Activated B cell treated with CpG ODN at 0.5 μM for 24 hours (primary cell): ENCODE measurements around the gene UBE2O. TPM values are rescaled to one million over a fixed set of nuclear protein-coding genes. Genes with fewer than 3 reads are reported as not detected.
"Not testable (repeated sequence)": the region's sequence is repeated elsewhere in the genome, so short reads cannot be mapped to it uniquely, and the experiment has no call there.

Experiments used
- ATAC-seq: fragments of 200-7000 bp; cut with Tn5 transposase; one replicate; pipeline ENCODE4 v1.10.0; 2021; ENCODE audit warnings: low read depth, mild to moderate bottlenecking, moderate library complexity
- CTCF ChIA-PET: fragments of 350-600 bp; sonication (Branson Sonifier 250); formaldehyde crosslinking; loops from one replicate; lab custom pipeline; 2021; ENCODE audit warnings: antibody characterized with exemption; lab: Charles Lee
- POLR2A ChIA-PET: fragments of 350-600 bp; sonication (Branson Sonifier 250); formaldehyde crosslinking; loops from one replicate; lab custom pipeline; 2021; ENCODE audit warnings: antibody characterized with exemption; lab: Charles Lee
- DNase-seq: peaks from one replicate; pipeline ENCODE4 v3.0.0; 2022
- H3K27ac Mint-ChIP-seq: one replicate; pipeline ENCODE4 v1.8.0; 2020; ENCODE audit warnings: mixed read lengths
- H3K27me3 Mint-ChIP-seq: one replicate; pipeline ENCODE4 v1.8.0; 2021; ENCODE audit warnings: mixed read lengths
- H3K36me3 Mint-ChIP-seq: one replicate; pipeline ENCODE4 v1.8.0; 2021; ENCODE audit warnings: low read depth, mixed read lengths
- H3K4me1 Mint-ChIP-seq: one replicate; pipeline ENCODE4 v1.8.0; 2021; ENCODE audit warnings: mixed read lengths
- H3K4me3 Mint-ChIP-seq: one replicate; pipeline ENCODE4 v1.8.0; 2020; ENCODE audit warnings: mild to moderate bottlenecking, mixed read lengths
- H3K9me3 Mint-ChIP-seq: one replicate; pipeline ENCODE4 v1.8.0; 2020; ENCODE audit warnings: mixed read lengths
- intact Hi-C: fragments of 100-400 bp; cut with micrococcal nuclease; formaldehyde crosslinking; loops from one replicate; pipeline ENCODE4 v1.15.1; 2024
- total RNA-seq: library from RNA; stranded (reverse); gene quantifications from 2 replicates; pipeline ENCODE4 v1.2.3, GENCODE V29; 2022
- TF ChIP-seq, protein P1 (sequence below): fragments of 200-600 bp; IDR thresholded peaks from one replicate; pipeline ENCODE4 v1.8.0; 2022; ENCODE audit warnings: antibody characterized with exemption, mild to moderate bottlenecking

UBE2O gene
- total RNA-seq, 1 donor from 2014 or later, result 39.0 TPM

DNA sequence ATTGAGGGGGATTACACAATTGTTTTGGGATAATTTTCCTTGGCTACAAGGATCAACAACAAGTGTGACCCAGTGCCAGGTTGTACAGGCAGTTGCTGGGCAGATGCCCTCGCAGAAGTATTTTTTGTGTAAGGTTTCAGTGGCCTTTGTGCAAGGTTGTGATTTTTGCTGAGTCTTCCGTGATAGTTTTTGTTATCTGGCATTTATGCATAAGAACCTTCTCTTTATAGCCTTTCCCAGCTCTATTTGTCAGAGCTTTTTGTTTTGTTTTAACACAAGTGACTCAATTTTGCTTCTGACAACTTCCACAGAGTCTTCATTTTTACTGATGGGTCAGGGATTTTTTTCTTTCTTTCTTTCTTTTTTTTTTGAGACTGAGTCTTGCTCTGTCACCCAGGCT, 92.5 kb downstream of the UBE2O start:
- H3K4me3 Mint-ChIP-seq, result no peak overlapping the region
- intact Hi-C loops, result no loop called here
- H3K27ac Mint-ChIP-seq, result no peak overlapping the region
- H3K9me3 Mint-ChIP-seq, result no peaks in the 10 kb centered on the region
- TF ChIP-seq, protein P1, sequence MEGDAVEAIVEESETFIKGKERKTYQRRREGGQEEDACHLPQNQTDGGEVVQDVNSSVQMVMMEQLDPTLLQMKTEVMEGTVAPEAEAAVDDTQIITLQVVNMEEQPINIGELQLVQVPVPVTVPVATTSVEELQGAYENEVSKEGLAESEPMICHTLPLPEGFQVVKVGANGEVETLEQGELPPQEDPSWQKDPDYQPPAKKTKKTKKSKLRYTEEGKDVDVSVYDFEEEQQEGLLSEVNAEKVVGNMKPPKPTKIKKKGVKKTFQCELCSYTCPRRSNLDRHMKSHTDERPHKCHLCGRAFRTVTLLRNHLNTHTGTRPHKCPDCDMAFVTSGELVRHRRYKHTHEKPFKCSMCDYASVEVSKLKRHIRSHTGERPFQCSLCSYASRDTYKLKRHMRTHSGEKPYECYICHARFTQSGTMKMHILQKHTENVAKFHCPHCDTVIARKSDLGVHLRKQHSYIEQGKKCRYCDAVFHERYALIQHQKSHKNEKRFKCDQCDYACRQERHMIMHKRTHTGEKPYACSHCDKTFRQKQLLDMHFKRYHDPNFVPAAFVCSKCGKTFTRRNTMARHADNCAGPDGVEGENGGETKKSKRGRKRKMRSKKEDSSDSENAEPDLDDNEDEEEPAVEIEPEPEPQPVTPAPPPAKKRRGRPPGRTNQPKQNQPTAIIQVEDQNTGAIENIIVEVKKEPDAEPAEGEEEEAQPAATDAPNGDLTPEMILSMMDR, result no peak
- CTCF ChIA-PET, result no interaction called here
- DNase-seq (no peak), ATAC-seq (no peak)
- H3K27me3 Mint-ChIP-seq, result no peaks in the 10 kb centered on the region
- peaks cover 7% of the 10 kb centered on the region for H3K4me1 Mint-ChIP-seq
- H3K36me3 Mint-ChIP-seq, result no peaks in the 10 kb centered on the region
- POLR2A ChIA-PET, result no interaction called here

DNA sequence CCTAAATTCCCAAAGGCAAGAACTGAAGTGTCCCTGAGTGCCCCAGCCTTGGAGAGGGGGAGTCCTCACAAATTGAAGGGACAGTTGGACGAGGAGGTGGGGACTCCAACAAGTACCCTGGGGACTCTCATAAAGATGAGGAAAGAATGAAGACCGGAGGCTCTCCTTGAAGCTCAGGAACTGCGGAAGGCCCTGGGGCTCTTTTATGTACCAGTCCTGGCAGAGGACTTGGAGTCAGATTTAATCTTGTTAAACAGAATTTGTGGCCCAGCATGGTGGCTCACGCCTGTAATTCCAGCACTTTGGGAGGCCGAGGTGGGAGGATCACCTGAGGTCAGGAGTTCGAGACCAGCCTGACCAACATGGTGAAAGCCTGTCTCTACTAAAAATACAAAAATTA, 93.2 kb downstream of the UBE2O start:
- H3K27me3 Mint-ChIP-seq, ATAC-seq, H3K36me3 Mint-ChIP-seq, DNase-seq, H3K9me3 Mint-ChIP-seq, intact Hi-C loops, H3K4me1 Mint-ChIP-seq, CTCF ChIA-PET, H3K4me3 Mint-ChIP-seq, POLR2A ChIA-PET, H3K27ac Mint-ChIP-seq: not testable (repeated sequence)

DNA sequence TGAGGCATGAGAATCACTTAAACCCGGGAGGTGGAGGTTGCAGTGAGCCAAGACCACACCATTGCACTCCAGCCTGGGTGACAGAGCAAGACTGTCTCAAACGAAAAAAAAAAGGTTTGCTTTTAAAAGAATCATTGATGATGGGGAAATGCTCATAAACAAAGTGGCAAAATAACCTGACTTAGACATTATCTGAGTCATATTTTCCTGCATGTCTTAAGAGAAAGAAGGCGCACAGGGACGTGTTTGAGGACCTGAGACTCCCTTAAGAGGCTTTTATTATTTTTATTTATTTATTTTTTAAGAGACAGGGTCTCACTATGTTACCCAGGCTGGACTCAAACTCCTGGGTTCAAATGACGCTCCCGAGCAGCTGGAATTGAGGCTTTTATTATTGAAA, 93.6 kb downstream of the UBE2O start:
- Mint-ChIP-seq H3K4me3 (no peak overlapping the region), H3K27me3 (no peaks in the 10 kb centered on the region), H3K27ac (no peak overlapping the region), H3K36me3 (no peaks in the 10 kb centered on the region), H3K9me3 (no peaks in the 10 kb centered on the region), H3K4me1 (peaks cover 12% of the 10 kb centered on the region)
- TF ChIP-seq, protein P1, result no peak
- DNase-seq (no peak), ATAC-seq (no peak)
- ChIA-PET POLR2A (no interaction called here), CTCF (no interaction called here)
- intact Hi-C loops, result no loop called here

DNA sequence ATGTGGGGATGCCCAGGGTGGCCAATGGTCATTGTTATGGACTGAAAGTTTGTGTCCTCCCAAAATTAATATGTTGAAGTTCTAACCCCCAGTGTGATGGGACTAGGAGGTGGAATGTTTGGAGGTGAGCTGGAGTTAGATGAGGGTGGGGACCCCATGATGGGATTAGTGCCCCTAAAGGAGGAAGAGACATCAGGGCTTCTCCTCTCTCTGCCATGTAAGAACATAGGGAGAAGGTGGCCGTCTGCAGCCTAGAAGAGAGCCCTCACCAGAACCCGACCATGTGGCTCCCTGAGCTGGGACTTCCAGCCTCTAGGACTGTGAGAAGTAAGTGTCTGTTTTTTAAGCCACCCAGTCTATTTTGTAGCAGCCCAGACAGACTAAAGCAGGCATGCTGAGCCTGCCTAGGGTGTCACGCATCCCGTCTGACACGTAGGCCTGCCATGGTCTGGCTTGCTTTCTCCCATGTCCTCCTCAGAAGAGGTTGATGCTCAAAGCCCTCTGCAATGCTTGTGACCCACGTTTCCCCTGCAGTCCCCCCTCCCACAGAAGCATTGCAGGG, 95.3 kb downstream of the UBE2O start:
- Mint-ChIP-seq H3K4me1 (peaks cover 18% of the 10 kb centered on the region), H3K27ac (no peak overlapping the region), H3K27me3 (no peaks in the 10 kb centered on the region), H3K36me3 (peaks cover 5% of the 10 kb centered on the region), H3K9me3 (no peaks in the 10 kb centered on the region), H3K4me3 (no peak overlapping the region)
- ATAC-seq (no peak), DNase-seq (no peak)
- CTCF ChIA-PET, result no interaction called here
- TF ChIP-seq, protein P1, result no peak
- intact Hi-C loops, result no loop called here
- POLR2A ChIA-PET, result no interaction called here

DNA sequence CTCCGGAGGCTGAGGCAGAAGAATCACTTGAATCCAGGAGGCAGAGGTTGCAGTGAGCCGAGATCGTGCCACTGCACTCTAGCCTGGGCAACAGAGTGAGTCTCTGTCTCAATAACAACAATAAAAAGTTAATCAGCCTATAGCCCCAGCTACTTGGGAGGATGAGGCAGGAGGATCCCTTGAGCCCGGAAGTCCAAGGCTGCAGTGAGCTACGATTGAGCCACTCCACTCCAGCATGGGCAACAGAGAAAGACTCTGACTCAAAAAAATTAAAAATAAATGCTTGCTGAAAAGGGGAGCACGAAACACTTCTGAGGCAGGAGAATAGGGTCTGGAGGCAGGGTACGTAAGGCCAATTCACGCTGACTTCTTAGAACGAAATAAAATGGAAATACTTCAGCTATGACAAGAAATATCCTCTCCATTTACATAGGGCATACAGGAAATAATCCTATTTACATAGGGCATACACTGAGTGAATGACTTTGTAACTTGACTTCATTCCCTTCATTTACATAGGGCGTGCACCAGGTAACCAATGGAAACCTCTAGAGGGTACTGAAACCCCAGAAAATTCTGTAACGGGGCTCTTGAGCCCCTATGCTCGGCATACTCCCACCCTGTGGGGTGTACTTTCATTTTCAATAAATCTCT, 96.0 kb downstream of the UBE2O start:
- TF ChIP-seq, protein P1, result no peak
- Mint-ChIP-seq H3K4me3 (no peak overlapping the region), H3K27ac (no peak overlapping the region), H3K4me1 (peaks cover 20% of the 10 kb centered on the region), H3K9me3 (no peaks in the 10 kb centered on the region), H3K36me3 (peaks cover 5% of the 10 kb centered on the region), H3K27me3 (no peaks in the 10 kb centered on the region)
- DNase-seq (no peak), ATAC-seq (no peak)
- intact Hi-C loops, result no loop called here
- ChIA-PET POLR2A (interaction anchor here (0.6 kb wide), 1 partner anchor 68 kb away, joined by 6 read pairs; no protein-coding TSS in a partner anchor), CTCF (no interaction called here)
